Uterus (tissue), 2 donors: ENCODE results near the gene MECP2.

Source experiments
- POLR2A ChIP-seq, 2 donors: fragments of 450-650 bp; IDR thresholded peaks; one replicate each; pipeline ENCODE4 v1.6.1; 2016; ENCODE audit warnings: antibody characterized with exemption in 2 of 2, mild to moderate bottlenecking in 1 of 2, moderate library complexity in 1 of 2
- TF ChIP-seq, protein P1 (sequence below), 4 experiments: fragments of 200-600 bp in 2 of 4; fragments of 450-650 bp in 2 of 4; sonication (generic) in 2 of 4; IDR thresholded peaks; one replicate each; pipeline ENCODE4 v1.5.1; 2016 to 2019; ENCODE audit warnings: antibody characterized with exemption in 4 of 4, mild to moderate bottlenecking in 2 of 4, moderate library complexity in 1 of 4

DNA sequence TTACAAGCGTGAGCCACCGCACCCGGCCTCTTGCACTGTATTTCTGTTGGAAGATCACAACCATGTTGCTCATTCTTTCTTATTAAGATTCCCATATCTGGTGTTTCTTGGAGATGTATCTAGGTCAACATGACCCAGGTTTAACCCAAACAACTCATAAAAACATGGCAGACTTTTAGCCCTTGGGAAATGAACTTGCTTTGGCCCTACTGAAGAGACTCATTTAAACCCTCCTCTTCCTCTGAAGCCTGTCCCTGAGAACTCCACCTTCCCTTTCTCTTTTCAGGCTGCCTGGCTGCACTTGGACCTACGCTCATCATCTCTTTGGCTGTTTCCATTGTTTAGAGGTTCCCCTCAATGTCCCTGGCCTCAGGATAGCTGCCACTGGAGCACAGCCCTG, 23.7 kb upstream of the MECP2 start:
- TF ChIP-seq, protein P1, sequence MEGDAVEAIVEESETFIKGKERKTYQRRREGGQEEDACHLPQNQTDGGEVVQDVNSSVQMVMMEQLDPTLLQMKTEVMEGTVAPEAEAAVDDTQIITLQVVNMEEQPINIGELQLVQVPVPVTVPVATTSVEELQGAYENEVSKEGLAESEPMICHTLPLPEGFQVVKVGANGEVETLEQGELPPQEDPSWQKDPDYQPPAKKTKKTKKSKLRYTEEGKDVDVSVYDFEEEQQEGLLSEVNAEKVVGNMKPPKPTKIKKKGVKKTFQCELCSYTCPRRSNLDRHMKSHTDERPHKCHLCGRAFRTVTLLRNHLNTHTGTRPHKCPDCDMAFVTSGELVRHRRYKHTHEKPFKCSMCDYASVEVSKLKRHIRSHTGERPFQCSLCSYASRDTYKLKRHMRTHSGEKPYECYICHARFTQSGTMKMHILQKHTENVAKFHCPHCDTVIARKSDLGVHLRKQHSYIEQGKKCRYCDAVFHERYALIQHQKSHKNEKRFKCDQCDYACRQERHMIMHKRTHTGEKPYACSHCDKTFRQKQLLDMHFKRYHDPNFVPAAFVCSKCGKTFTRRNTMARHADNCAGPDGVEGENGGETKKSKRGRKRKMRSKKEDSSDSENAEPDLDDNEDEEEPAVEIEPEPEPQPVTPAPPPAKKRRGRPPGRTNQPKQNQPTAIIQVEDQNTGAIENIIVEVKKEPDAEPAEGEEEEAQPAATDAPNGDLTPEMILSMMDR (IDR thresholded peaks at IDR 0.05), result no peak
- no peak for TF ChIP-seq POLR2A (IDR thresholded peaks at IDR 0.05)
